CD14-positive monocyte (primary cell): Measurements from ENCODE around the gene ERF. TPM values are rescaled to one million over a fixed set of nuclear protein-coding genes. Genes with fewer than 3 reads are reported as not detected.

Experiments
- DNase-seq, 3 donors: peaks; one replicate each; pipeline ENCODE4 v3.0.0-alpha.2; 2011 to 2022
- H2AFZ ChIP-seq: 2 replicates; pipeline ENCODE4 v1.6.0; 2012; ENCODE audit warnings: mild to moderate bottlenecking, low read depth, low read length, inconsistent platforms; ENCODE audit not compliant: insufficient read depth, poor library complexity, severe bottlenecking
- H3K27ac ChIP-seq, 2 donors: 1 replicate in 1 of 2; 2 replicates in 1 of 2; pipeline ENCODE4 v1.5.1; 2012 to 2013; ENCODE audit warnings: low read length in 2 of 2, control low read depth in 1 of 2, inconsistent platforms in 1 of 2, low read depth in 1 of 2, mild to moderate bottlenecking in 1 of 2
- H3K27me3 ChIP-seq, 2 donors: one replicate each; pipeline versions ENCODE4 v1.6.0 to v1.6.1; 2011 to 2013; ENCODE audit warnings: low read length in 2 of 2; ENCODE audit not compliant: control insufficient read depth in 2 of 2, insufficient read depth in 2 of 2
- H3K36me3 ChIP-seq, 2 donors: replicated peaks in 1 of 2; 1 replicate in 1 of 2; 2 replicates in 1 of 2; pipeline versions ENCODE4 v1.5.1 to v1.6.1; 2012 to 2013; ENCODE audit warnings: low read length in 2 of 2, control low read depth in 1 of 2, inconsistent platforms in 1 of 2, mild to moderate bottlenecking in 1 of 2; ENCODE audit not compliant: insufficient read depth in 2 of 2, control insufficient read depth in 1 of 2
- H3K4me1 ChIP-seq, 2 donors: 1 replicate in 1 of 2; 2 replicates in 1 of 2; pipeline versions ENCODE4 v1.5.1 to v1.6.1; 2012 to 2013; ENCODE audit warnings: low read length in 2 of 2, control low read depth in 1 of 2, inconsistent platforms in 1 of 2, mild to moderate bottlenecking in 1 of 2, moderate library complexity in 1 of 2; ENCODE audit not compliant: insufficient read depth in 2 of 2, control insufficient read depth in 1 of 2
- H3K4me2 ChIP-seq: replicated peaks from 2 replicates; pipeline ENCODE3; 2012; ENCODE audit warnings: low read length, moderate library complexity, mild to moderate bottlenecking; ENCODE audit not compliant: poor library complexity, severe bottlenecking; ENCODE audit errors: extremely low read depth
- H3K4me3 ChIP-seq, 3 experiments: fragments of 200-600 bp in 1 of 3; sonication (generic) in 1 of 3; replicated peaks in 1 of 3; 1 replicate in 2 of 3; 2 replicates in 1 of 3; pipeline ENCODE4 v1.5.1; 2011 to 2013; ENCODE audit warnings: low read length in 3 of 3, mild to moderate bottlenecking in 3 of 3, control low read depth in 2 of 3, low read depth in 2 of 3, inconsistent platforms in 1 of 3, moderate library complexity in 1 of 3
- H3K79me2 ChIP-seq: 2 replicates; pipeline ENCODE4 v1.6.0; 2012; ENCODE audit warnings: mild to moderate bottlenecking, control low read depth, inconsistent platforms, low read length, moderate library complexity; ENCODE audit not compliant: insufficient read depth
- H3K9ac ChIP-seq: 2 replicates; pipeline ENCODE4 v1.6.0; 2017; ENCODE audit warnings: low read length, mild to moderate bottlenecking; ENCODE audit not compliant: insufficient read depth, poor library complexity, severe bottlenecking
- H3K9me3 ChIP-seq, 2 donors: replicated peaks in 1 of 2; 1 replicate in 1 of 2; 2 replicates in 1 of 2; pipeline versions ENCODE4 v1.5.1 to v1.6.1; 2012 to 2013; ENCODE audit warnings: low read length in 2 of 2, control low read depth in 1 of 2; ENCODE audit not compliant: control insufficient read depth in 1 of 2, insufficient read depth in 1 of 2
- H4K20me1 ChIP-seq: 2 replicates; pipeline ENCODE4 v1.6.0; 2012; ENCODE audit warnings: mild to moderate bottlenecking, low read length, control low read depth, moderate library complexity; ENCODE audit not compliant: insufficient read depth
- H3K27ac Mint-ChIP-seq, 7 donors: one replicate each; pipeline ENCODE4 v1.8.0; 2020; ENCODE audit warnings: mild to moderate bottlenecking in 7 of 7, mixed read lengths in 7 of 7, moderate library complexity in 6 of 7, inconsistent platforms in 2 of 7
- H3K27me3 Mint-ChIP-seq, 3 donors: one replicate each; pipeline ENCODE4 v1.8.0; 2021 to 2022; ENCODE audit warnings: low read depth in 3 of 3, mild to moderate bottlenecking in 3 of 3, mixed read lengths in 3 of 3, moderate library complexity in 3 of 3, inconsistent platforms in 1 of 3
- H3K36me3 Mint-ChIP-seq, 2 donors: one replicate each; pipeline ENCODE4 v1.8.0; 2020; ENCODE audit warnings: mixed read lengths in 2 of 2, inconsistent platforms in 1 of 2, mild to moderate bottlenecking in 1 of 2
- H3K4me1 Mint-ChIP-seq: one replicate; pipeline ENCODE4 v1.8.0; 2020; ENCODE audit warnings: mild to moderate bottlenecking, mixed read lengths
- H3K4me3 Mint-ChIP-seq, 2 donors: one replicate each; pipeline ENCODE4 v1.8.0; 2020; ENCODE audit warnings: mild to moderate bottlenecking in 2 of 2, mixed read lengths in 2 of 2, moderate library complexity in 1 of 2
- H3K9me3 Mint-ChIP-seq, 7 donors: one replicate each; pipeline ENCODE4 v1.8.0; 2020 to 2022; ENCODE audit warnings: mixed read lengths in 7 of 7, mild to moderate bottlenecking in 6 of 7, moderate library complexity in 6 of 7, inconsistent platforms in 2 of 7
- CTCF ChIP-seq: fragments of 200-600 bp; IDR thresholded peaks from one replicate; pipeline ENCODE4 v1.8.0; 2022; ENCODE audit warnings: antibody characterized with exemption, mild to moderate bottlenecking
- WGBS: methylation state at CpG from one replicate; pipeline ENCODE4 v1.1.5; 2013; ENCODE audit warnings: missing lambda C conversion rate; ENCODE audit not compliant: insufficient coverage; 5-methylcytosine and 5-hydroxymethylcytosine counted together
- intact Hi-C, 2 donors: fragments of 100-400 bp; cut with micrococcal nuclease; formaldehyde crosslinking; loops; one replicate each; pipeline versions ENCODE4 v1.15.0 to v1.15.1; 2023
- polyA minus RNA-seq: library from RNA; depleted of rRNA, polyadenylated mRNA; stranded (reverse); fragments of >200 nt; gene quantifications from 2 replicates; pipeline ENCODE4 v1.2.3, GENCODE V29; 2012
- polyA plus RNA-seq, 3 donors: library from polyadenylated mRNA; depleted of rRNA in 1 of 3; unstranded in 2 of 3; stranded (reverse) in 1 of 3; fragments of 300-500 nt in 2 of 3; fragments of >200 nt in 1 of 3; fragmentation: Illumina TruSeq in 2 of 3; gene quantifications; 1 replicate in 2 of 3; 2 replicates in 1 of 3; pipeline ENCODE4 v1.2.3, GENCODE V29; 2012 to 2021
- total RNA-seq, 12 experiments: library from RNA in 1 of 12; stranded (reverse) in 1 of 12; fragments of 120-200 nt in 1 of 12; gene quantifications; one replicate each; pipeline ENCODE4 v1.2.4 and lab custom pipeline; 2013 to 2026; ENCODE audit warnings: mixed read lengths in 6 of 12, inconsistent platforms in 1 of 12

The ERF gene
- 14.7 TPM for total RNA-seq (2013)
- polyA plus RNA-seq (10 to 100 TPM in 1 of 3 donors, 1 to 10 TPM in 2; 2.3 to 42.6 (median 3.4) TPM), polyA minus RNA-seq (23.4 and 30.9 TPM in 2 replicates), total RNA-seq (lab: John Stamatoyannopoulos, UW) (13.5 to 69.3 (median 27.3) reads per million in 11 experiments)

- no peaks in the 10 kb centered on the region for H3K9me3 ChIP-seq
- peak within 1 kb of the TSS; percentile 77 for H2AFZ ChIP-seq
- H4K20me1 ChIP-seq = peaks cover 36% of the 10 kb centered on the region
- H3K36me3 ChIP-seq = peaks cover 0 to under 1% of the 10 kb centered on the region in 2 donors
- peaks cover 40 to 47% of the 10 kb centered on the region in 2 donors for H3K4me1 ChIP-seq
- peak within 1 kb of the TSS; percentile 84 to 93 for H3K4me3 Mint-ChIP-seq
- H3K27ac Mint-ChIP-seq = peak within 1 kb of the TSS; percentile 57 to 92 (median 77)
- H3K27ac ChIP-seq = peak within 1 kb of the TSS; percentile 85 to 88
- H3K9me3 Mint-ChIP-seq = peaks cover 0 to 2% (median 0%) of the 10 kb centered on the region in 7 donors
- H3K9ac ChIP-seq = peak within 1 kb of the TSS; percentile 85
- under 1% methylated on average over 30 of the region's 75 CpGs for WGBS
- peaks cover 39% of the 10 kb centered on the region for H3K79me2 ChIP-seq
- H3K4me2 ChIP-seq = peak within 1 kb of the TSS; percentile 92
- peaks cover 3 to 14% of the 10 kb centered on the region in 2 donors for H3K27me3 ChIP-seq
- DNase-seq = peak; percentile 80 to 90 (median 89)
- H3K4me1 Mint-ChIP-seq = peaks cover 39% of the 10 kb centered on the region
- intact Hi-C loops = loop anchor here (2.0 to 5.0 kb wide), 3 partner anchors 14 to 38 kb away; partner anchors contain the start of genes CIC (in 2 of the 2) and DEDD2 (in 1 of the 2)
- no peak for TF ChIP-seq CTCF
- peak within 1 kb of the TSS; percentile 79 to 99 (median 99) for H3K4me3 ChIP-seq
- H3K36me3 Mint-ChIP-seq = peaks cover 4% of the 10 kb centered on the region in 2 donors
- peaks cover 15 to 33% (median 24%) of the 10 kb centered on the region in 3 donors for H3K27me3 Mint-ChIP-seq
Observed at GRCh38 chr19:42254850-42255765, at the start of gene ERF. ERF (minus strand) TSS chr19:42255128; CDS start chr19:42254999, 129 bp downstream.

DNA sequence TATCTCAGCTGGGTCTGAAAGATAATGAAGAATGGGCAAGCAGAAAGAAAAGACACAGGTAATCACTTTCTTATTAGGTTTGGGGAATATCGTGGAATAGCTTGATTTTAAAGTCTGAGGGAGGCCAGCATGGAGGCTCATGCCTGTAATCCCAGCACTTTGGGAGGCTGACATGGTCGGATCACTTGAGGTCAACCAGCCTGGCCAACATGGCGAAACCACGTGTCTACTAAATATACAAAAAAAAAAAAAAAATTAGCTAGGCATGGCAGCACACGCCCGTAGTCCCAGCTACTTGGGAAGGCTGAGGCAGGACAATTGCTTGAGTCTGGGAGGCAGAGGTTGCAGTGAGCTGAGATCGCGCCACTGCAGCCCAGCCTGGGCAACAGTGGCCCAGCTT, 48.9 kb upstream of the ERF start:
- Histone ChIP-seq H3K36me3 (no peaks in the 10 kb centered on the region), H3K4me1 (peaks cover 17 to 23% of the 10 kb centered on the region in 2 donors), H2AFZ (no peak overlapping the region), H4K20me1 (no peaks in the 10 kb centered on the region), H3K9me3 (no peaks in the 10 kb centered on the region), H3K4me2 (no peak overlapping the region), H3K79me2 (no peaks in the 10 kb centered on the region), H3K27ac (no peak overlapping the region), H3K4me3 (no peak overlapping the region), H3K9ac (no peak overlapping the region), H3K27me3 (no peaks in the 10 kb centered on the region)
- intact Hi-C loops = loop anchor here in 1 of 2 donors (2.0 kb wide), 1 partner anchor 17 kb away; no protein-coding TSS in a partner anchor
- H3K27ac Mint-ChIP-seq = no peak overlapping the region
- H3K36me3 Mint-ChIP-seq = peaks cover 0 to 4% of the 10 kb centered on the region in 2 donors
- WGBS = 100% methylated on average over 4 of the region's 8 CpGs
- no peak overlapping the region for H3K4me3 Mint-ChIP-seq
- H3K27me3 Mint-ChIP-seq = peaks cover 1 to 9% (median 2%) of the 10 kb centered on the region in 3 donors
- peaks cover 25% of the 10 kb centered on the region for H3K4me1 Mint-ChIP-seq
- TF ChIP-seq CTCF = no peak
- no peaks in the 10 kb centered on the region for H3K9me3 Mint-ChIP-seq
- DNase-seq = no peak
